ENCODE results near the gene THOC1.
A peak's percentile ranks its signal among the peaks of the same experiment; 100 is the strongest.

Gene THOC1

DNA sequence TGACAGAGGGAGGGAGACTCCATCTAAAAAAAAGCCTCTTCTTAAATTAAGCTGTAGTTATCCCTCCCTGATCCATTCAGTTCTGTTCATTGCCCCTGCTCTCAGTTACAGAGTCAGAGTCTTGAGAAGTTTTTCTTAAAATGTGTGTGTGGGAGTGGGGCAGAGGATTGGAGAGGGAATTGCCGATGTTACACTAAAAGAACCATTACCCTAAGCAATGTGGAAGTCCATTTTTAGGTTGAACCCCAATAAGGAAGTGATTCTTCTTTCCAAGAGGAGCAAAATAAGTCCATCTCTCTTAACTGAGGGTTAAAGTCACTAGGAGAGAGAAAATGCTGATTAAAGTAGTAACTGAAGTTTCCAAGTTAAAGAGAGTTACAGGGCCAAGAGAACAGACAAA lies 21.2 kb upstream of the THOC1 start:
- Histone ChIP-seq H3K27ac (replicated peaks) (no peak overlapping the region), H3K27me3 (ENCODE audit: insufficient read depth, poor library complexity, severe bottlenecking) (no peaks in the 10 kb centered on the region), H3K4me3 (replicated peaks; ENCODE audit: insufficient read depth, low read length) (no peak overlapping the region)
- TF ChIP-seq, protein P1, sequence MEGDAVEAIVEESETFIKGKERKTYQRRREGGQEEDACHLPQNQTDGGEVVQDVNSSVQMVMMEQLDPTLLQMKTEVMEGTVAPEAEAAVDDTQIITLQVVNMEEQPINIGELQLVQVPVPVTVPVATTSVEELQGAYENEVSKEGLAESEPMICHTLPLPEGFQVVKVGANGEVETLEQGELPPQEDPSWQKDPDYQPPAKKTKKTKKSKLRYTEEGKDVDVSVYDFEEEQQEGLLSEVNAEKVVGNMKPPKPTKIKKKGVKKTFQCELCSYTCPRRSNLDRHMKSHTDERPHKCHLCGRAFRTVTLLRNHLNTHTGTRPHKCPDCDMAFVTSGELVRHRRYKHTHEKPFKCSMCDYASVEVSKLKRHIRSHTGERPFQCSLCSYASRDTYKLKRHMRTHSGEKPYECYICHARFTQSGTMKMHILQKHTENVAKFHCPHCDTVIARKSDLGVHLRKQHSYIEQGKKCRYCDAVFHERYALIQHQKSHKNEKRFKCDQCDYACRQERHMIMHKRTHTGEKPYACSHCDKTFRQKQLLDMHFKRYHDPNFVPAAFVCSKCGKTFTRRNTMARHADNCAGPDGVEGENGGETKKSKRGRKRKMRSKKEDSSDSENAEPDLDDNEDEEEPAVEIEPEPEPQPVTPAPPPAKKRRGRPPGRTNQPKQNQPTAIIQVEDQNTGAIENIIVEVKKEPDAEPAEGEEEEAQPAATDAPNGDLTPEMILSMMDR (IDR thresholded peaks at IDR 0.05; ENCODE audit: insufficient read depth, low read length): no peak
- TF ChIP-seq, protein P2, sequence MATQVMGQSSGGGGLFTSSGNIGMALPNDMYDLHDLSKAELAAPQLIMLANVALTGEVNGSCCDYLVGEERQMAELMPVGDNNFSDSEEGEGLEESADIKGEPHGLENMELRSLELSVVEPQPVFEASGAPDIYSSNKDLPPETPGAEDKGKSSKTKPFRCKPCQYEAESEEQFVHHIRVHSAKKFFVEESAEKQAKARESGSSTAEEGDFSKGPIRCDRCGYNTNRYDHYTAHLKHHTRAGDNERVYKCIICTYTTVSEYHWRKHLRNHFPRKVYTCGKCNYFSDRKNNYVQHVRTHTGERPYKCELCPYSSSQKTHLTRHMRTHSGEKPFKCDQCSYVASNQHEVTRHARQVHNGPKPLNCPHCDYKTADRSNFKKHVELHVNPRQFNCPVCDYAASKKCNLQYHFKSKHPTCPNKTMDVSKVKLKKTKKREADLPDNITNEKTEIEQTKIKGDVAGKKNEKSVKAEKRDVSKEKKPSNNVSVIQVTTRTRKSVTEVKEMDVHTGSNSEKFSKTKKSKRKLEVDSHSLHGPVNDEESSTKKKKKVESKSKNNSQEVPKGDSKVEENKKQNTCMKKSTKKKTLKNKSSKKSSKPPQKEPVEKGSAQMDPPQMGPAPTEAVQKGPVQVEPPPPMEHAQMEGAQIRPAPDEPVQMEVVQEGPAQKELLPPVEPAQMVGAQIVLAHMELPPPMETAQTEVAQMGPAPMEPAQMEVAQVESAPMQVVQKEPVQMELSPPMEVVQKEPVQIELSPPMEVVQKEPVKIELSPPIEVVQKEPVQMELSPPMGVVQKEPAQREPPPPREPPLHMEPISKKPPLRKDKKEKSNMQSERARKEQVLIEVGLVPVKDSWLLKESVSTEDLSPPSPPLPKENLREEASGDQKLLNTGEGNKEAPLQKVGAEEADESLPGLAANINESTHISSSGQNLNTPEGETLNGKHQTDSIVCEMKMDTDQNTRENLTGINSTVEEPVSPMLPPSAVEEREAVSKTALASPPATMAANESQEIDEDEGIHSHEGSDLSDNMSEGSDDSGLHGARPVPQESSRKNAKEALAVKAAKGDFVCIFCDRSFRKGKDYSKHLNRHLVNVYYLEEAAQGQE (IDR thresholded peaks at IDR 0.05; ENCODE audit: insufficient replicate concordance, low read depth): no peak
- no peak for TF ChIP-seq SPI1 (IDR thresholded peaks at IDR 0.05; ENCODE audit: borderline replicate concordance, low read depth)
- no peak for TF ChIP-seq GABPA (IDR thresholded peaks at IDR 0.05; ENCODE audit: low read depth)
- no peak for TF ChIP-seq POLR2AphosphoS5 (IDR thresholded peaks at IDR 0.05; ENCODE audit: low read depth)
- DNase-seq (ENCODE audit: low read depth in 1 of 2, low spot score in 1 of 2): no peak

DNA sequence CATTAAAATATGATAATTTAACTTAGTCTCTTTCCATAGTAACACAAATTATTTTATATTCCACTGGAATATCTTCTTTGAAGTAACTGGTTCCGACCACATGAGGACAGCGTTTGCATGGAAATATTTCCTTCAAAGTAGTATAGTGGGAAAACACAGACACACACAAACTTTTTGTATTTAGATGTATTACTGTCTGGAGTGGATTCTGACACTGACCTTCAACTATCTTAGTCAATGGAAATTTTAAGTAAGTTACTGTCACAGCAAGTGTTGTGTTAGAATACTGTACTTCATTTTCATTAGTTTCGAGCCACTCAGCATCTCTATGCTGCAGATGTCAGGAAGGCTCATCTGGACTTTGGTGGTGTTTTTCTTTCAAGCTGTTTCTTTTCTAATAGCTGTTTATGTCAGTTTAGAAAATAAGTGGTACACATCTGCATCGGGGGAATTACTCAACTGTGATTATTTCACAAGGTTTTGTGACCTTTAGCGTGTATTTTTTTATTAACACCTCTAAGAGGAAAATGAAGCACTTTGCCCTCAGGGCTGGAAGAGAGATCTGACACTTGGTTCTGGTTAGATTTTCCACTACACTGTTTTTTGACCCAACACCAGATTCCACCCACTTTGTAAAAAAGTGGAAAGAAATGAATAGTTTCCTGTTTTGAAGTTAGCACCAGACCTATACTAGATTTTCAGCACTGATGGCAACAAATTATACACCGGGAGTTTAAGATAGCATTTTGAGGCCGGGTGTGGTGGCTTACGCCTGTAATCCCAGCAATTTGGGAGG lies 18.9 kb upstream of the THOC1 start:
- Histone ChIP-seq H3K27me3 (ENCODE audit: insufficient read depth, poor library complexity, severe bottlenecking) (no peaks in the 10 kb centered on the region), H3K27ac (replicated peaks) (no peak overlapping the region), H3K4me3 (replicated peaks; ENCODE audit: insufficient read depth, low read length) (no peak overlapping the region)
- TF ChIP-seq, protein P1 (IDR thresholded peaks at IDR 0.05; ENCODE audit: insufficient read depth, low read length): peak; percentile 32
- TF ChIP-seq POLR2AphosphoS5 (IDR thresholded peaks at IDR 0.05; ENCODE audit: low read depth): no peak
- DNase-seq (ENCODE audit: low read depth in 1 of 2, low spot score in 1 of 2): peak in 1 of 2 experiments; percentile 57

DNA sequence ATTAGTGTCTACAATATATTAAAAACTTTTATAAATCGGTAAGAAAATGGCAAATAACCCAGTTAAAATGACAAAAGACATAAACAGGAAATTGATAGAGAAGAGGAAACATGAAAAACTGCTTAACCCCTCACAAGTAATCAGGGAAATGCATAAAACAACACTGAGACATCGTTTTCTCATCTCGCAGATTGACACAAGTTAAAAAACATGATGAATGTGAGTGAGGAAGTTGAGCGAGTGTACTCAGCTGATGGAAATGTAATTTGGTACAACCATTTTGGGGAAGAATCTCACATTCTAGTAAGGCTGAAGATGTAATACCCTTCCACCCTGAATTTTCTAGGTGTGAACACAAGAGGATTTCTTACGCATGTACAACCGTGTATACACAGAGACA lies 18.0 kb upstream of the THOC1 start:
- Histone ChIP-seq H3K27ac (replicated peaks) (no peak overlapping the region), H3K4me3 (replicated peaks; ENCODE audit: insufficient read depth, low read length) (no peak overlapping the region), H3K27me3 (ENCODE audit: insufficient read depth, poor library complexity, severe bottlenecking) (no peaks in the 10 kb centered on the region)
- TF ChIP-seq SPI1 (IDR thresholded peaks at IDR 0.05; ENCODE audit: borderline replicate concordance, low read depth) (peak; percentile 24; the same call in 1 of the 2 replicates), POLR2AphosphoS5 (IDR thresholded peaks at IDR 0.05; ENCODE audit: low read depth) (no peak)
- TF ChIP-seq, protein P1 (IDR thresholded peaks at IDR 0.05; ENCODE audit: insufficient read depth, low read length): no peak
- DNase-seq (ENCODE audit: low read depth in 1 of 2, low spot score in 1 of 2): no peak

DNA sequence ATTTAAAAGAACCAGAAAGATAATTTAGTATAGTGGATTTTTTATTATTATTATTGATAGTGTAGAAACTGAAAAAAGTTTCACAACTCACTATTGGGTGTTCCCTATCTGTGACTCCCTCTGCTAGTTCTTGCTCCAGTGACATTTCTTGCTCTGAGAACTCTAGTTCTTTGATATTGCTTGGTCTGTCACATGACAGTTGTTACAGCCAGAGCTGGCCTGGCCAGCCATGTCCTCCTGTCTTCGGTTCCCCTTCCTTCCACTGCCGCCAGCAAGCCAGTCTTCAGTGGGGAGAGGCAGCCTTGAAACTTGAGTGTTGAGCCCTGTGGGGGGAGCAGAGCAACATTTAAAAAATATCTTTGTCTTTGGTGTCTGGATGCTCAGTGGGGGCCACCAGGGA lies 7.6 kb upstream of the THOC1 start:
- H3K27me3 ChIP-seq (ENCODE audit: insufficient read depth, poor library complexity, severe bottlenecking): no peaks in the 10 kb centered on the region
- no peak overlapping the region for H3K27ac ChIP-seq (replicated peaks)
- no peak for TF ChIP-seq POLR2AphosphoS5 (IDR thresholded peaks at IDR 0.05; ENCODE audit: low read depth)
- TF ChIP-seq SPI1 (IDR thresholded peaks at IDR 0.05; ENCODE audit: borderline replicate concordance, low read depth): no peak
- TF ChIP-seq GABPA (IDR thresholded peaks at IDR 0.05; ENCODE audit: low read depth): no peak
- TF ChIP-seq, protein P2 (IDR thresholded peaks at IDR 0.05; ENCODE audit: insufficient replicate concordance, low read depth): no peak
- TF ChIP-seq, protein P1 (IDR thresholded peaks at IDR 0.05; ENCODE audit: insufficient read depth, low read length): no peak
- H3K4me3 ChIP-seq (replicated peaks; ENCODE audit: insufficient read depth, low read length): no peak overlapping the region
- peak in 1 of 2 experiments; percentile 24 for DNase-seq (ENCODE audit: low read depth in 1 of 2, low spot score in 1 of 2)
